Stimulated activated CD8-positive, alpha-beta memory T cell treated with anti-CD3 and anti-CD28 coated beads, Interleukin-7, amount 100 ng/mL, for 48 hours (primary cell): Measurements from ENCODE around the gene PRXL2B.
A peak's percentile ranks its signal among the peaks of the same experiment; 100 is the strongest.
"Not testable (repeated sequence)": the region's sequence is repeated elsewhere in the genome, so short reads cannot be mapped to it uniquely, and the experiment has no call there.

ENCODE experiments used
- DNase-seq, 2 donors: peaks; one replicate each; pipeline ENCODE4 v3.0.0-alpha.2; 2020; ENCODE audit warnings: low read depth in 1 of 2; ENCODE audit errors: extremely low read depth in 1 of 2

The PRXL2B gene

DNA sequence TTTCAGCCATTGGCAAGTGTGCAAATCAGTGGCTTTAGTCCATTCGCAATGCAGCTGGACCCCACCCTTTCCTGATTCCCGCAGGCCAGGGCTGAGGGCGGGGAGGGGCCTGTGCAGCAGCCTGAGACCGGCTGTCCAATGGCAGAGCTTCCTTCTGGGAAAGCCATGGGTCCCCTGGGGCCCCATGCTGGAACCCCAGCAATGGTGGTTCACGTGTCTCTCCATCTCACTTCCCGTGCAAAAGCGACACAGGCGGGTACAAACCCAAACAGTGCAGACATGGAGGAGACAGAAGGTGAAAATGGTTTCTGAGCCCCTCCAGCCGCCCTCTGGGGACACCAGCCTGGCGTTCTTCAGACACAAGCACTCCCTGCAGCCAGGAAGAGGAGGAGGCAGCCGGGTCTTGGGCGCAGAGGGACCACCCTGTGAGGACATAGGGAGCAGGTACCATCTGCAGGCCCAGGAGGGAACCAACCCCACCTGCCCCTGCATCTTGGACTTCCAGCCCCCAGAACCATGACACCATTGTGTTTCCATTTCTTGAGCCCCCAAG, 36.2 kb upstream of the PRXL2B start:
- not testable (repeated sequence) for DNase-seq

DNA sequence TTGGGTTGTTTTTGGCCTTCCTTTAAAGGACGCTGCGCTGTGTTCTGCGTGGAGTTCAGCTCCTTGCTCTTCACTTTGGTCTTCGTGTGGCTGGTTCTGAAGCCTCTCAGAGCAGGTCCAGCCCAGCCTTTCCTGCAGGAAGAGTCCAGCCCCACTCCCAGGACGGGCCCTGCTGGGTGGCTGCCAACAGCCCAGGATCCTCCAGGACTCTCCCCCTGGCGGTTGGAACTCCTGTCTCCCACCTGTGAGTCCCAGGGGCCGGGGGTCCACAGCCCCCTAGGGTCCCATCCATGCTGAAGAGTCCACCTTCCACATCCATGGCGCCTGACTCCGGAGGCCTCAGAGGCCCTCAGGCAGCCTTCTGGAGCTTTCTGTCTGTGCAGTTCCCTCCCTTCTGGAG, 35.0 kb upstream of the PRXL2B start:
- DNase-seq, result not testable (repeated sequence)

DNA sequence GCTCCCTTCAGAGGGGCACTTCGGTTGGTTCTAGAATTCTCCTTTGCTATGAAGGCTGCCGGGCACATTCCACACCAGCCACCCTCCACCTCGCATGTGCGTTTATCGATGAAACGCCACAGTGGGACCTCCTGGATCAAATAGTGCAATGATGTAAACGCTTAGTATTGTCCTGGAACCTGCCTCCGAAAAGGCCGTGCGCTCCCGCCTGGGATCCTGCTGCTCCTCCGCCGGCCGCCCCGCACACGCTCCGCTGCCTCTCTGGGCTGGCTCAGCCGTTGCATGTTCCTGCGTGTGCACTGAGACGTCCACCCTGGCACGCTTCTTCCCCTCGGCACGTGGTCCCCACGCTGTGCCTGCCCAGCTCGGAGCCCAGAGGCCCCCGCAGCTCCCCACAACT, 34.4 kb upstream of the PRXL2B start:
- no peak for DNase-seq

DNA sequence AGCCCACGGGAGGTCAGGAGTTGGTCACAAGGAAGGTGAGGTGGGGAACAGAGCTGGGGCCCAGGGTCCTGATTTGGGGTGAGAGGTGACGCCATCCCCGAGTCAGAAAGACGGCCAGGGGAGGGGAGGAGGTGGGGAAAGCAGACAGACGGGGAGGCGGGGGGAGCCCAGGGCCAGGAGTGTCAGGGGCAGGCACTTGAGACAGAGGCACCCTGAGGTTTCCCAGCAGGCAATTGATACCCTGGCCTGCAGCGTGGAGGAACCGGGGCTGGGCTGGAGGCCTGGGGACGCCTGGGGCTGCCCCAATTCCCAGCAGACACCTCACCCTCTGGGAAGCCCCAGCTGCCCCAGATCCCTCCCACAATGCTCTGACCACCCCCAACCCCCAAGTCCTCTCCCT, 33.5 kb upstream of the PRXL2B start:
- not testable (repeated sequence) for DNase-seq

DNA sequence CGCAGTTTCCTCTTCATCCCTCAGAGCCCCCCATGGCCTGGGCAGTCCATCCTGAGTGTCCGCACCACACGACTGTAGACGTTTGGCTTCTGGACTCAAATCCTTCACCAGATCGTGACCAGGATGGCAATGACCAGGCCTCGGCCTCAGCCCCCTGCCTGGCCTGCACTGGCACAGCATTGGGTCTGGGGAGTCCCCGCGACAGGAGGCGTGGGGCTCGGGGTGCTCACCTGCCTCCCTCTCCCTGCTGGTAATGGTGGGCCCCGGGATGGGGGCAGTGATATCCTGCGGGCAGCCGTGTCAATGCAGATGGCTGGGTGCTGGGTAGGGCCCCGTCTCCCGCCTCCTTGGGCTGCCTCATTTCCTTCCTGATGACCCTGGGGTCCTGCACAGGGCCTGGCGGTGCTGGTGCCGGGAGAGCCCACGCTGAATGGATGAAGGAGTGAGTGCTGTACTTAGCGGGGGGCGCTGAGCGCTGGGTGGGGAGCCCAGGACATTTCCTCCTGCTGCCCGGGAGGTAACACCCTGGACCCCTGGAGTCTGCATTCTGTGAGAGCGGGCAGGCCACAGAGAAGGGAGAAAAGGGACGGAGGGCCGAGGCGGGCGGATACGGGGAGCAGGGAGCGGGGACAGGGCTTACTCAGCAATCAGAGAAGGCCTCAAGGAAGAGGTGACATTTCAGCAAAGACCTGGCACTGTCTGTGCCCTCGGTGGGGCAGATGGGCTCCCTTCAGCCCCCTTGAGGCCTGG, 32.5 kb upstream of the PRXL2B start:
- no peak for DNase-seq

DNA sequence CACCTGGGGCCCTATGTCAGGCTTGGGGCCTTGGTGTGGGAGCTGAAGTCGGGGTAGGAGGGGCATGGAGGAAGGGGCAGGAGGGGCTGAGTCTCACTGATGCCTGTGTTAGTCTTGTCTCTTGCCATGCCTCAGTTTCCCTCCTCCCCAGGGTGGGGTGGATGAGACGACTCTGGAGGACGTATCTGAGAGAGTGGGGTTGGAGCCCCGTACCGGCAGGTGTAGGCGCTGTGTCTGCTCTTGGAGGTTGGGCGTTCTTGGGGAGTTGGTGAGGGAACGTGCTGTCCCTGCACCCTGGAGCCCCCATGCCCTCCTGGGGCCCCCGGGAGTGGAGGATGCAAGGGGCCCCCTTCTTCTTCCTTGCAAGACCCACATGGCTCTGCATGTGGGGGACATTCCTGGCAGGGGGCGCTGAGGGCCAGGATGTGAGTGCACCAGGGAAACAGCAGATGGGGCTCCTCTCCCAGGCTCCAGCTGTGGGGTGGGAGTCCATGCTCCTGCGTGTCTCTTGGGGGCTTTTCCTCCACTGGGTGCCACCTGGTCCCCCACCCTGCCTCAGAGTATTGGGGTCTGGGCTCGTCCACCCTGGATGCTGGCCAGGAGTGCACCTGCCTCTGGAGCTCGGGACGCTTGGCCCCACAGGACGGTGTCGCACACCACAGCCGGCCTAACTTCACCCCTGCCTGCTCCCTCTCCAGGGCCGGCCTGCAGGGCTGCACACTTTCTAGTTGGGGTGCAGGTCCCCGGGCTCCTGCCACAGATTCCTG, 31.8 kb upstream of the PRXL2B start:
- DNase-seq, result no peak

DNA sequence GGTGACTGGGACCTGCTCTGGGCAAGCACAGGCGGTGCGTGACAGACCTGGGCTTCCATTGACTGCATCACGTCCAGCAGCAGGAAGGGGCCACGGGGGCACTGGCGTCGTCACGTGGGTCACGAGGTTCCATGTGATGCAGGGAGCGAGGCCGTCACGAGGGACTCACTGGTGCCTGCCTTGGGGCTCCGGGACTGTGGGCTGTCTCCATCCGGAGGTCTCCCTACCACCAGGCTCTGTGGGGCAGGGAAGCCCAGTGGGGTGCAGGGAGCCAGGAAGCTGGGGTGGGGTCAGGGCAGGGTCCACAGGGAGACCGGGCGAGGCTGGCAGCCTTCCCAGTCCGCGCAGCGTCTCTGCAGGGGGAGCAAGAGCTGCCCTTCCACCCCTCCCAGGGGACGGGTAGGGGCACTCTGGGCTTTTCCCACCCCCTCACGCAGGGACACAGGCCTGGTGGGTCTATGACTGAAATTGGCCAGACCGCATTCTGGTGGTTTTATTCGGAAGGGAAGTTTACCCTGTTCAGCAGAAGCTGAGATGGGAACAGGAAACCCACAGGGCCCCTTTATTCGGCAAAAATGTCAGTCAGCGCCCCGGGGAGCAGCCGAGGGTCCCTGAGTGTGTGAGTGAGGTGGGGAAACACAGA, 30.8 kb upstream of the PRXL2B start:
- DNase-seq, result peak; percentile 71 to 81

DNA sequence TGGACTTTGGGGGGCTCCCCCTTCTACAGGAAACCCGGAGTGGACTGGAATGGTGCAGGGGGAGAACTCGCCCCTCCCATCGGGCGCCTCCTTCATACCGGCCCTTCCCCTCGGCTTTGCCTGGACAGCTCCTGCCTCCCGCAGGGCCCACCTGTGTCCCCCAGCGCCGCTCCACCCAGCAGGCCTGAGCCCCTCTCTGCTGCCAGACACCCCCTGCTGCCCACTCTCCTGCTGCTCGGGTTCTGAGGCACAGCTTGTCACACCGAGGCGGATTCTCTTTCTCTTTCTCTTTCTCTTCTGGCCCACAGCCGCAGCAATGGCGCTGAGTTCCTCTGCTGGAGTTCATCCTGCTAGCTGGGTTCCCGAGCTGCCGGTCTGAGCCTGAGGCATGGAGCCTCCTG, 30.3 kb upstream of the PRXL2B start, which contains the start of gene TNFRSF14:
Gene TNFRSF14 (plus strand): TSS at position 95 of the 401 bp plus-strand sequence. CDS start 294 bp downstream, at position 389.
- peak in 1 of 2 donors; percentile 57 for DNase-seq

DNA sequence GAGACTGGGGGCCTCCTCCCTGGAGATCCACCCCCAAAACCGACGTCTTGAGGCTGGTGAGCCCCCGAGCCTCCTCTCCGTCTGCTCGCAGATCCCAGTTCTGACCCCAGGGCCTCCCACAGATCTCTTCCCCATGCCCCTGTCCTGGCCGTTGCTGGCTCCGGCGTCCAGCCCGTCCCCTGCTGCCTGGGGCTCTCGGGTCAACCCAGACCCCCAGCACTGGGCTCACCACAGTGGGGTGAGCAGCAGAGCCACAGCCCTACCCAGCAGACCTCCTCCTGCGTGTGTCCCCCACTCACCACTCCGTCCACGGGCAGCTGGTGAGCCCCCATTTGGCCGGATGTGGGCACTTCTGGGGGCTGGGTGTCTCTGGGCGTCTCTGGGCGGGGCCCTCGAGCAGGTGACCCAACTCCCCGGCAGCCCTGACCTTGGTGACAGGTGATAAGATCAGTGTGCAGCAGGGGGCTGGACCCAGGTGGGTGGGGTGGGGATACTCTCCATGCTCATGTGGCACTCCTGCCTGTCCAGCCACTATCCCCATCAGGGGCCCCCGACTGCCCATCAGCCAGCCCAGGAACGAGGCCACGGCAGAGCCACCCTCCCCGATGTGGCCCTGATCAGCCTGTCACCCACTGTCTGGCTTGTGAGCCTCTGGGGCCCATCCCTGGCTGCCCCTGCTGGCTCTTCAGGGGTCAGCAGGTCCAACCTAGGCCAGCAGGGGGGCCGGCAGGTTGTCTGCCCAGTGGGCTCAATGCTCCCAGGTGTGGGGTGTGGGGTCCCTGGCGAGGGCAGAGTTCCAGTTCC, 29.7 kb upstream of the PRXL2B start:
- DNase-seq, result peak in 1 of 2 donors; percentile 37

DNA sequence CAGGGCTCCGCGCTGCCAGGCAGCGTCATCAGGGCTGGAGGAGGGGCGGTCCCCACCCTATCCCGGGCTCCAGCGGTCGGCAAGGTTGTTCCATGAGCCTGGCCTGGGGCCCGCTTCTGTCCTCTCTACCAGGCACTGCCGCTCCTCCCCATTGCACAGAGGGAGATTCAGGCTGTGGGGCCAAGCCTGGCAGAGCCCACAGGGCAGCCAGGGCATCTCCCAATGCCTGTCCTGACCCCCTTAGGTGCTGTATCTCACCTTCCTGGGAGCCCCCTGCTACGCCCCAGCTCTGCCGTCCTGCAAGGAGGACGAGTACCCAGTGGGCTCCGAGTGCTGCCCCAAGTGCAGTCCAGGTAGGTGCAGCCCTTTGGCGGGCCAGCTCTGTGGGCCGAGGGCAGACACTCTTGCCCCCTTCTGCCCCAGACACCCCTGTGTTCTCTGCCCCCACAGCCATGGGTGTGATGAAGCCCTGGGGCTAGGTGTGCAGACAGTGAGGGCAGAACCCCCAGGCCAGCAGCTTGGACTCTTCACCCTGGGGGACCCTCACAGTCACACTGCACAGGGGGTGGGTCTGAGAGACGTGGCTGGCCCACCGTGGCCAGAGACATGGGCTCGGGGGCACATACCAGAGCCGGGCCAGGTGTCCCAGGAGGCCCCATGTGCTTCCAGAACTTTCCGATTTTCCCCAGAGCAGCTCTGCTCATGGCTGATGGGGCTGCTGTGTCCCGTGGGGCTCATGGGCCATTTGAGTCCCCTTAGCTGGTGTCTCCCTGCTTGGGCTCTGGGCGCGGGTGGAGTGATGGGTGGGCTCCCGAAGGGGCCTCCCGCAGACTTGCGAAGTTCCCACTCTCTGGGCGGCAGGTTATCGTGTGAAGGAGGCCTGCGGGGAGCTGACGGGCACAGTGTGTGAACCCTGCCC, 28.8 kb upstream of the PRXL2B start:
- no peak for DNase-seq

DNA sequence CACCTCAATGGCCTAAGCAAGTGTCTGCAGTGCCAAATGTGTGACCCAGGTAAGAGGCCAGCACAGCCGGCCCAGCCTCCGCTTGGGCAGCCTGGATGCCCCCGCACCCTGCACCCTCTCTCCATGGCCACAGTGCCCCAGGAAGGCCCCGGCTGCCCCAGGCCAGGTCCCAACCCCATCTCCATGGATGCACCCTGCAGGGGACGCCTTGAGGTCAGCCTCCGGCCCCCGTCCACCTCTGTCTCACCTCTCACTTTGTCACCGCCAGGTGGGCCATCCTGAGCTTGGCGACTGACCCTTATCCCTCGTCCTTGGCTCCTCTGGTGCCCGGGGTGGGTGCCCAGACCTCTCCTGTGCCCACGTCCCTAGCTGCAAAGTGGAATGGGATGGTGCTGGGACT, 28.2 kb upstream of the PRXL2B start:
- DNase-seq, result no peak

DNA sequence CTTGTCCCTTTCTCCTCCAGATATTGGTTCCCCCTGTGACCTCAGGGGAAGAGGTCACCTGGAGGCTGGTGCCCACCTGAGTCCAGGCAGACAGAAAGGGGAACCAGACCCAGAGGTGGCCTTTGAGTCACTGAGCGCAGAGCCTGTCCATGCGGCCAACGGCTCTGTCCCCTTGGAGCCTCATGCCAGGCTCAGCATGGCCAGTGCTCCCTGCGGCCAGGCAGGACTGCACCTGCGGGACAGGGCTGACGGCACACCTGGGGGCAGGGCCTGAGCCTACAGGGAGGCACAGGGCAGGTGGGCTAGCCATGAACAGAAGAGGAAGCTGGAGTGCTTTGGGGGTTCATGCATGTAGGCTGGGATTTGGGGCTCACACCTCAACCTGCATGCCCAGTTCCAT, 27.7 kb upstream of the PRXL2B start:
- no peak for DNase-seq

DNA sequence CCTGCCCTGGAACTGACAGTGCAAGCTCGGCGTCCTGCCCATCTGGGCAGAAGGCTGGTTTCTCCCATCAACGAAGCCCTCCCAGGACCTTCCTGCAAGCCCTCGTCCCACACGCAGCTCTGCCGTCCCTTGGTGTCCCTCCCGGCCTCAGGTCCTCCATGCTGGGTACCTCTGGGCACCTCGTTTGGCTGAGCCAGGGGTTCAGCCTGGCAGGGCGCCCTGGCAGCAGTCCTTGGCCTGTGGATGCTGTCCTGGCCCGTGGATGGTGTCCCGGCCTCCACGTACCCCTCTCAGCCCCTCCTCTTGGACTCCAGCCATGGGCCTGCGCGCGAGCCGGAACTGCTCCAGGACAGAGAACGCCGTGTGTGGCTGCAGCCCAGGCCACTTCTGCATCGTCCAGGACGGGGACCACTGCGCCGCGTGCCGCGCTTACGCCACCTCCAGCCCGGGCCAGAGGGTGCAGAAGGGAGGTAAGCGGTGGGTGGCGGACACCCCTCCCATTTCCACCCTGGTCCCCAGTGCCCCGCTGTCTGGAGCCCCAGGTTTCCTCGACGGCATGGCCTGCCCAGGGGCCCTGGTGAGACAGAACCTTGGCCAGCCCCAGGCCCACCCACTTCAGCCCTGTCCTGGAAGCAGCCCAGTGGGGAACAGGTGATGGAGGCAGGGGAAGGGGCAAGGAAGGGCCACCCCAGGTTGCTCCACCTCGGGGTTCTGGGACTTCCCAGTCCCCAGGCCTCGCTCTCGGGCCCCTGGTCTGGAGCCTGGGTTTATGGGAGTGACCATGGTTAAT, 26.9 kb upstream of the PRXL2B start:
- no peak for DNase-seq

DNA sequence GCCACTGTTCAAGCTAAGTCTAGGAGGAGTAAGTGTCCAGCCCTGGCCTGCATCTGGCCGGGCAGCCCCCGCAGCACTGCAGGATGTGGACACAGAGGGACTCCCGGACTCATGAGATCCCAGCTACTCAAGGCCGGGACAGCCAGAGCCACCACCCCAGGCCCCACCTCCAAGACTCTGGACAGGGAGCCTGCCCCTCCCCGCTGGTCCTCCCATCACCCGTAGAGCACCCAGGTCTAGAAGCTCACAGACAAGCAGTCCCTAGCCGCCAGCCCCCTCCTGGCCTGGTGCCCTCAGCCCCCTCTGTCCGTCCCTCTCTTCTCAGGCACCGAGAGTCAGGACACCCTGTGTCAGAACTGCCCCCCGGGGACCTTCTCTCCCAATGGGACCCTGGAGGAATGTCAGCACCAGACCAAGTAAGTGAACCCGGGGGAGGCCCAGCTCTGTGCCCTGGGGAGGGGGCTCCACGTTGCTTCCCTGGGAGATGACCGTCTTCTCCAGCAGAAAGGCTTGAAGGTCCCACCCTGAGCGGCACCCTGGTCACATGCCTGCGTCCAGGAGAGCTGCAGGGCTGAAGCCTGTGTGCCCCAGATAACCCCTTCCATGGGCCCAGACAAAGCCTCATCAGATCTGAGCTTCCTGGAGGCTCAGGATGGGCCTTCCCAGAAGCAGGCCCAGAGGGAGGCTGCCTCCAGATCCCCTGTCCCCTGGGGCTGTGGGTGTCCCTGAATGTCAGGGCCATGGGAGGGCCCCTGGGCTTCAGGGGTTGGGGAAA, 26.1 kb upstream of the PRXL2B start:
- DNase-seq, result no peak

DNA sequence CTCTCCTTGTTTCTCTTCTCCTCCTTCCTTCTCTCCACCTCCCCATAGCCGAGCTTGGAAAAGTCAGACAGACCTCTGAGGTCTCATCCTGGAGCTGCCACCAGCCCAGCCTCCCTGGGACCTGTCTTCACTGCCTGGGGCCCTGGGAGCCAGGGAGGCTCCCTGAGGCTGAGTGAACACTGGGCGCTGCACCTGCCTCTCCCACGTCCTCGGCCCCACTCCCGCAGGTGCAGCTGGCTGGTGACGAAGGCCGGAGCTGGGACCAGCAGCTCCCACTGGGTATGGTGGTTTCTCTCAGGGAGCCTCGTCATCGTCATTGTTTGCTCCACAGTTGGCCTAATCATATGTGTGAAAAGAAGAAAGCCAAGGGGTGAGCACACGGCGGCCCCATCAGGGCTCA, 25.1 kb upstream of the PRXL2B start:
- DNase-seq, result no peak

DNA sequence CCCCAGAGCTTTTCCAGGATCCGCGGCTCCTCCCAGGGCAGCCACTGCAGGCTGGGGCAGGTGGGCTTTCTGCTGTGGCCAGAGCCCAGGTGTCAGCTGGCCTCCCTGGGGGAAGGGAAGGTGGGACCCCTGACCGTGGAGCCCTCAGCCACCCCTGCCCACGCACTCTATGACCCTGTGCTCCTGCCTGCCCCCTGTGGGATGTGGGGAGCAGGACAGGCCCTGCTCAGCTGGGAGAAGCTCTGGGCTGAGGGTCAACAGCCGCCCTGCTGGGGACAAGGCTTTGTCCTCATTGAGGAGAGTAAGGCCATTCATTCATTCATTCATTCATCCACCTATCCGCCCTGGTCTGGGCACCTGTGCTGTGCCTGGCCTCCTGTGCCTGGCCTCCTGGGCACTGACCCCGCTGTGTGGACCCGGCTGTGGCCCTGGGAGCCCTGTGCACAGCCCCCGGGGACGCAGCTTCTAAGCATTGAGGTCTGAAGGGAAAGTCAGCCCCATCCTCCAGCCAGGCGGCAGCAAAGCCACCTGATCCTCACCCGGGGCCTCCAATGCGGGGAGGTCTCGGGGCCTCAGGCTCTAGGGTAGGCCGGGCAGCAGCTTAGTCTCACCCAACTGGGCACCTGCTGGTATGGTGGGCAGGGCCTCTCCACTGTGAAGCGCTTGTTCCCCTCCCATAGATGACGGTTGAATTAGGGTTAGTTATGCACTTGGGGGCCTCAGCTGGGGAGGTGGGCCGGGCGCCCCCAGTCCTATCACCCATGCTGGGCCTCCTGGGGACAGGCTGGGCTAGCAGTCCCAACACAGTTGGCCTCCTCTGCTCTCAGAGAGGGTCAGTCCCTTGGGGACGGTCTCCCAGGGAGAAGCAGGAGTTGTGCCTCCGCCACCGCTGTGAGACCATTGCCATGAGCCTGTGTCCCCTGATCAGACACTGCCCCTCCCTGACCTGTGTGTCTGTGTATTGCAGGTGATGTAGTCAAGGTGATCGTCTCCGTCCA, 24.4 kb upstream of the PRXL2B start:
- DNase-seq, result no peak

DNA sequence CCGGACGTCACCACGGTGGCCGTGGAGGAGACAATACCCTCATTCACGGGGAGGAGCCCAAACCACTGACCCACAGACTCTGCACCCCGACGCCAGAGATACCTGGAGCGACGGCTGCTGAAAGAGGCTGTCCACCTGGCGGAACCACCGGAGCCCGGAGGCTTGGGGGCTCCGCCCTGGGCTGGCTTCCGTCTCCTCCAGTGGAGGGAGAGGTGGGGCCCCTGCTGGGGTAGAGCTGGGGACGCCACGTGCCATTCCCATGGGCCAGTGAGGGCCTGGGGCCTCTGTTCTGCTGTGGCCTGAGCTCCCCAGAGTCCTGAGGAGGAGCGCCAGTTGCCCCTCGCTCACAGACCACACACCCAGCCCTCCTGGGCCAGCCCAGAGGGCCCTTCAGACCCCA, 23.4 kb upstream of the PRXL2B start:
- DNase-seq, result no peak
